Tongue (tissue), 2 donors: ENCODE measurements around the gene TMEM132D. TPM values are rescaled to one million over a fixed set of nuclear protein-coding genes. Genes with fewer than 3 reads are reported as not detected.

Experiments used
- DNase-seq: peaks from one replicate; pipeline ENCODE4 v3.0.0-alpha.2; 2015
- total RNA-seq: library from RNA; depleted of rRNA; stranded (reverse); fragments of >200 nt; gene quantifications from one replicate; pipeline ENCODE4 v1.2.3, GENCODE V29; 2014

The TMEM132D gene
- total RNA-seq, 1 donor from 2014 or later: 1.1 TPM

GRCh38 chr12:129101816-129102215 is 802.0 kb downstream of the TMEM132D start:
- no peak for DNase-seq

- DNase-seq: peak; percentile 11
Measured at GRCh38 chr12:129101404-129101803, 802.4 kb downstream of the TMEM132D start.

- DNase-seq: no peak
Measured at GRCh38 chr12:129097451-129097850, 806.4 kb downstream of the TMEM132D start.

GRCh38 chr12:129096968-129097367 is 806.9 kb downstream of the TMEM132D start:
- no peak for DNase-seq

- DNase-seq: no peak
Measured at GRCh38 chr12:129096184-129096583, 807.6 kb downstream of the TMEM132D start.

- no peak for DNase-seq
Measured at GRCh38 chr12:129089576-129089975, 814.2 kb downstream of the TMEM132D start.

GRCh38 chr12:129084875-129085826 is 818.7 kb downstream of the TMEM132D start:
- no peak for DNase-seq

- DNase-seq: peak; percentile 63
Measured at GRCh38 chr12:129083121-129083840, 820.5 kb downstream of the TMEM132D start.

- no peak for DNase-seq
Measured at GRCh38 chr12:129082441-129082840, 821.4 kb downstream of the TMEM132D start.

GRCh38 chr12:129081755-129082250 is 822.0 kb downstream of the TMEM132D start:
- DNase-seq: no peak

- no peak for DNase-seq
Measured at GRCh38 chr12:129080821-129081220, 823.0 kb downstream of the TMEM132D start.

- peak; percentile 38 for DNase-seq
Measured at GRCh38 chr12:129080391-129080790, 823.4 kb downstream of the TMEM132D start.

GRCh38 chr12:129079719-129080118 is 824.1 kb downstream of the TMEM132D start:
- no peak for DNase-seq

GRCh38 chr12:129076441-129077320 is 827.1 kb downstream of the TMEM132D start:
- DNase-seq: peak; percentile 66

GRCh38 chr12:129075460-129076208 is 828.2 kb downstream of the TMEM132D start:
- peak; percentile 94 for DNase-seq

- DNase-seq: no peak
Measured at GRCh38 chr12:129074379-129074778, 829.4 kb downstream of the TMEM132D start.

GRCh38 chr12:129073157-129073915 is 830.5 kb downstream of the TMEM132D start:
- no peak for DNase-seq

- no peak for DNase-seq
Measured at GRCh38 chr12:129071362-129071761, 832.5 kb downstream of the TMEM132D start.

- no peak for DNase-seq
Measured at GRCh38 chr12:129069886-129070285, 833.9 kb downstream of the TMEM132D start.

GRCh38 chr12:129068684-129069083 is 835.1 kb downstream of the TMEM132D start:
- no peak for DNase-seq
